ENCODE data around the gene HES4.
A peak's percentile ranks its signal among the peaks of the same experiment; 100 is the strongest.

The HES4 gene

GRCh38 chr1:963746-964525 lies 36.0 kb downstream of the HES4 start:
- no peak for DNase-seq

- no peak for DNase-seq
Observed at GRCh38 chr1:963301-963651, 36.6 kb downstream of the HES4 start.

GRCh38 chr1:962381-963300 lies 37.3 kb downstream of the HES4 start:
- DNase-seq: no peak

- DNase-seq: no peak
Observed at GRCh38 chr1:961132-961669, 38.7 kb downstream of the HES4 start.

GRCh38 chr1:960363-961131 lies 39.4 kb downstream of the HES4 start, which contains the start of gene KLHL17:
Gene KLHL17, plus strand, starts transcription at chr1:960584. Its CDS starts 110 bp downstream, at chr1:960694.
- no peak for DNase-seq

- no peak for DNase-seq
Observed at GRCh38 chr1:959731-960362, 40.0 kb downstream of the HES4 start.

GRCh38 chr1:958823-959730 lies 40.8 kb downstream of the HES4 start, which contains the start of gene NOC2L:
Gene NOC2L, minus strand, starts transcription at chr1:959256. Its CDS starts 16 bp downstream, at chr1:959240.
- peak; percentile 50 for DNase-seq

- no peak for DNase-seq
Observed at GRCh38 chr1:956636-957035, 43.3 kb downstream of the HES4 start.

- no peak for DNase-seq
Observed at GRCh38 chr1:955474-955873, 44.4 kb downstream of the HES4 start.

GRCh38 chr1:954927-955326 lies 45.0 kb downstream of the HES4 start:
- DNase-seq: no peak

- no peak for DNase-seq
Observed at GRCh38 chr1:953524-954320, 46.2 kb downstream of the HES4 start.

GRCh38 chr1:952603-953002 lies 47.3 kb downstream of the HES4 start:
- no peak for DNase-seq

GRCh38 chr1:952201-952600 lies 47.7 kb downstream of the HES4 start:
- no peak for DNase-seq

GRCh38 chr1:951364-951763 lies 48.5 kb downstream of the HES4 start:
- DNase-seq: no peak

GRCh38 chr1:950881-951280 lies 49.0 kb downstream of the HES4 start:
- no peak for DNase-seq

- DNase-seq: no peak
Observed at GRCh38 chr1:950268-950667, 49.6 kb downstream of the HES4 start.

All from DMS 273 treated with DMSO at 0.1 percent for 48 hours (cell line).